Measurements from ENCODE around the gene CACNA2D3.

- TF ChIP-seq GATA3 (IDR thresholded peaks at IDR 0.05; ENCODE audit: low read depth, low read length): no peak
- no peak for TF ChIP-seq GATA2 (IDR thresholded peaks at IDR 0.05; ENCODE audit: low read depth, low read length)
Observed at GRCh38 chr3:54582424-54582823, 460.1 kb downstream of the CACNA2D3 start.
